HK-2 (cell line): ENCODE results near the gene MAP3K5.
"Not testable (repeated sequence)": the region's sequence is repeated elsewhere in the genome, so short reads cannot be mapped to it uniquely, and the experiment has no call there.

Experiments used
- DNase-seq: peaks from one replicate; pipeline ENCODE4 v3.0.0-alpha.2; 2018; ENCODE audit not compliant: unreplicated experiment

MAP3K5 gene

GRCh38 chr6:136792410-136793262, at the start of gene MAP3K5:
MAP3K5 (minus strand) TSS chr6:136792477; CDS start chr6:136792157, 320 bp downstream.
- peak; percentile 95 for DNase-seq

- DNase-seq: no peak
These were observed 48.2 kb upstream of the MAP3K5 start for GRCh38 chr6:136840276-136841001.

GRCh38 chr6:136831873-136832562, 39.7 kb upstream of the MAP3K5 start:
- DNase-seq: no peak

GRCh38 chr6:136826216-136826615, 33.9 kb upstream of the MAP3K5 start:
- no peak for DNase-seq

GRCh38 chr6:136823128-136823660, 30.9 kb upstream of the MAP3K5 start:
- no peak for DNase-seq

GRCh38 chr6:136822376-136823127, 30.3 kb upstream of the MAP3K5 start, which contains the start of gene PEX7:
PEX7 (plus strand) TSS chr6:136822592; CDS start chr6:136822666, 74 bp downstream.
- peak; percentile 89 for DNase-seq

- DNase-seq: no peak
These were observed 29.7 kb upstream of the MAP3K5 start for GRCh38 chr6:136822046-136822375.

GRCh38 chr6:136820561-136820960, 28.3 kb upstream of the MAP3K5 start:
- DNase-seq: no peak

GRCh38 chr6:136816656-136817055, 24.4 kb upstream of the MAP3K5 start:
- no peak for DNase-seq

GRCh38 chr6:136815608-136816007, 23.3 kb upstream of the MAP3K5 start:
- not testable (repeated sequence) for DNase-seq

- no peak for DNase-seq
These were observed 19.9 kb upstream of the MAP3K5 start for GRCh38 chr6:136812174-136812573.

- no peak for DNase-seq
These were observed 19.0 kb upstream of the MAP3K5 start for GRCh38 chr6:136811272-136811671.

GRCh38 chr6:136809091-136809860, 17.0 kb upstream of the MAP3K5 start:
- no peak for DNase-seq

GRCh38 chr6:136803608-136804007, 11.3 kb upstream of the MAP3K5 start:
- DNase-seq: no peak

GRCh38 chr6:136801581-136801980, 9.3 kb upstream of the MAP3K5 start:
- no peak for DNase-seq

- no peak for DNase-seq
These were observed 5.8 kb upstream of the MAP3K5 start for GRCh38 chr6:136798044-136798443.

GRCh38 chr6:136795996-136796395, 3.7 kb upstream of the MAP3K5 start:
- DNase-seq: no peak

- no peak for DNase-seq
These were observed 3.1 kb upstream of the MAP3K5 start for GRCh38 chr6:136795386-136795785.

- DNase-seq: no peak
These were observed 1.1 kb upstream of the MAP3K5 start for GRCh38 chr6:136793363-136793762.

GRCh38 chr6:136792095-136792409, 225 bp downstream of the MAP3K5 start:
- DNase-seq: no peak
